ENCODE measurements around the gene DCAF8L1.

GRCh38 chrX:27981349-27981748 is at the start of gene DCAF8L1:
- TF ChIP-seq, protein P1, sequence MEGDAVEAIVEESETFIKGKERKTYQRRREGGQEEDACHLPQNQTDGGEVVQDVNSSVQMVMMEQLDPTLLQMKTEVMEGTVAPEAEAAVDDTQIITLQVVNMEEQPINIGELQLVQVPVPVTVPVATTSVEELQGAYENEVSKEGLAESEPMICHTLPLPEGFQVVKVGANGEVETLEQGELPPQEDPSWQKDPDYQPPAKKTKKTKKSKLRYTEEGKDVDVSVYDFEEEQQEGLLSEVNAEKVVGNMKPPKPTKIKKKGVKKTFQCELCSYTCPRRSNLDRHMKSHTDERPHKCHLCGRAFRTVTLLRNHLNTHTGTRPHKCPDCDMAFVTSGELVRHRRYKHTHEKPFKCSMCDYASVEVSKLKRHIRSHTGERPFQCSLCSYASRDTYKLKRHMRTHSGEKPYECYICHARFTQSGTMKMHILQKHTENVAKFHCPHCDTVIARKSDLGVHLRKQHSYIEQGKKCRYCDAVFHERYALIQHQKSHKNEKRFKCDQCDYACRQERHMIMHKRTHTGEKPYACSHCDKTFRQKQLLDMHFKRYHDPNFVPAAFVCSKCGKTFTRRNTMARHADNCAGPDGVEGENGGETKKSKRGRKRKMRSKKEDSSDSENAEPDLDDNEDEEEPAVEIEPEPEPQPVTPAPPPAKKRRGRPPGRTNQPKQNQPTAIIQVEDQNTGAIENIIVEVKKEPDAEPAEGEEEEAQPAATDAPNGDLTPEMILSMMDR (conservative IDR thresholded peaks at IDR 0.05 in 1 of 2, IDR thresholded peaks at IDR 0.05 in 1 of 2; ENCODE audit: low read depth in 1 of 2, low read length in 2 of 2) = no peak
- TF ChIP-seq EZH2 (IDR thresholded peaks at IDR 0.05; ENCODE audit: low read length, missing control alignments) = no peak

All from fibroblast of lung (primary cell).